HEK293 (cell line): ENCODE results near the gene TECTA.

Experiments used
- CTCF ChIA-PET: fragments of 350-600 bp; formaldehyde crosslinking; extraction: SDS; loops from one replicate; lab custom pipeline; 2021; ENCODE audit warnings: antibody characterized with exemption; lab: Yijun Ruan, JAX
- POLR2A ChIA-PET: fragments of 300-600 bp; formaldehyde crosslinking; extraction: SDS; loops from one replicate; lab custom pipeline; 2020; ENCODE audit warnings: antibody characterized with exemption, inconsistent platforms; lab: Yijun Ruan, JAX
- H3K27ac ChIP-seq: fragments of 200-500 bp; sonication (Bioruptor generic); 2 replicates; pipeline ENCODE4 v1.5.1; 2014; ENCODE audit warnings: low read depth, low read length, control low read depth, inconsistent platforms; ENCODE audit errors: extremely low read depth
- H3K36me3 ChIP-seq, 2 experiments: fragments of 200-500 bp in 1 of 2; sonication (Bioruptor generic) in 1 of 2; 1 replicate in 1 of 2; 2 replicates in 1 of 2; pipeline ENCODE4 v1.5.1; 2014 to 2017; ENCODE audit warnings: inconsistent platforms in 2 of 2, low read length in 2 of 2; ENCODE audit not compliant: control insufficient read depth in 2 of 2, insufficient read depth in 1 of 2
- H3K4me1 ChIP-seq: fragments of 200-500 bp; sonication (Bioruptor generic); 2 replicates; pipeline ENCODE4 v1.5.1; 2014; ENCODE audit warnings: mild to moderate bottlenecking, low read length, inconsistent platforms; ENCODE audit not compliant: control insufficient read depth, insufficient read depth
- H3K4me3 ChIP-seq: 2 replicates; pipeline ENCODE4 v1.5.1; 2011; ENCODE audit warnings: low read depth, mild to moderate bottlenecking, control low read depth, low read length, moderate library complexity
- H3K9me3 ChIP-seq: fragments of 200-500 bp; sonication (Bioruptor generic); 2 replicates; pipeline ENCODE4 v1.5.1; 2014; ENCODE audit warnings: low read depth, low read length, inconsistent platforms; ENCODE audit not compliant: control insufficient read depth, insufficient read depth
- GFI1B ChIP-seq: fragments of 450-650 bp; formaldehyde crosslinking; IDR thresholded peaks from 2 replicates; pipeline ENCODE4 v1.5.1; 2016; ENCODE audit warnings: missing biosample characterization, missing genetic modification characterization
- GLI4 ChIP-seq: fragments of 450-650 bp; formaldehyde crosslinking; IDR thresholded peaks from 2 replicates; pipeline ENCODE4 v1.5.1; 2016; ENCODE audit warnings: missing biosample characterization, missing genetic modification characterization
- GLIS1 ChIP-seq: fragments of 450-650 bp; formaldehyde crosslinking; IDR thresholded peaks from 2 replicates; pipeline ENCODE4 v1.5.1; 2016; ENCODE audit warnings: missing biosample characterization, missing genetic modification characterization
- KLF9 ChIP-seq: fragments of 450-650 bp; formaldehyde crosslinking; IDR thresholded peaks from 2 replicates; pipeline ENCODE4 v1.5.1; 2016; ENCODE audit warnings: missing biosample characterization, missing genetic modification characterization, low read depth
- PRDM1 ChIP-seq: fragments of 450-650 bp; formaldehyde crosslinking; IDR thresholded peaks from 2 replicates; pipeline ENCODE4; 2016; ENCODE audit warnings: missing biosample characterization, missing genetic modification characterization
- SETDB1 ChIP-seq: IDR thresholded peaks from one replicate; pipeline ENCODE4 v1.6.1; 2017; ENCODE audit warnings: mild to moderate bottlenecking, low read length, moderate library complexity, mixed read lengths; ENCODE audit not compliant: insufficient read length
- ZBTB17 ChIP-seq: fragments of 450-650 bp; formaldehyde crosslinking; IDR thresholded peaks from 2 replicates; pipeline ENCODE4 v1.5.1; 2016; ENCODE audit warnings: missing biosample characterization, missing genetic modification characterization
- ZBTB48 ChIP-seq: fragments of 450-650 bp; formaldehyde crosslinking; IDR thresholded peaks from 2 replicates; pipeline ENCODE4 v1.5.1; 2016; ENCODE audit warnings: missing biosample characterization, missing genetic modification characterization
- ZNF132 ChIP-seq: fragments of 450-650 bp; formaldehyde crosslinking; IDR thresholded peaks from 2 replicates; pipeline ENCODE4 v1.5.1; 2017; ENCODE audit warnings: missing biosample characterization, missing genetic modification characterization, borderline replicate concordance
- ZNF169 ChIP-seq: fragments of 450-650 bp; formaldehyde crosslinking; IDR thresholded peaks from 2 replicates; pipeline ENCODE4 v1.5.1; 2016; ENCODE audit warnings: missing biosample characterization, missing genetic modification characterization
- ZNF248 ChIP-seq: fragments of 450-650 bp; formaldehyde crosslinking; IDR thresholded peaks from 2 replicates; pipeline ENCODE4 v1.5.1; 2017; ENCODE audit warnings: missing biosample characterization, missing genetic modification characterization
- ZNF350 ChIP-seq: fragments of 450-650 bp; formaldehyde crosslinking; IDR thresholded peaks from 2 replicates; pipeline ENCODE4 v1.5.0; 2017; ENCODE audit warnings: missing biosample characterization, mild to moderate bottlenecking, missing genetic modification characterization
- ZNF391 ChIP-seq: fragments of 450-650 bp; formaldehyde crosslinking; IDR thresholded peaks from 2 replicates; pipeline ENCODE4 v1.5.1; 2016; ENCODE audit warnings: low read depth, missing biosample characterization, missing genetic modification characterization, borderline replicate concordance
- ZNF433 ChIP-seq: fragments of 450-650 bp; formaldehyde crosslinking; IDR thresholded peaks from 2 replicates; pipeline ENCODE4 v1.5.1; 2016; ENCODE audit warnings: missing biosample characterization, missing genetic modification characterization, low read depth
- ZNF473 ChIP-seq: fragments of 450-650 bp; formaldehyde crosslinking; IDR thresholded peaks from 2 replicates; pipeline ENCODE4 v1.5.1; 2017; ENCODE audit warnings: missing biosample characterization, missing genetic modification characterization
- ZNF549 ChIP-seq: fragments of 450-650 bp; IDR thresholded peaks from 2 replicates; pipeline ENCODE4 v1.5.1; 2018; ENCODE audit warnings: missing biosample characterization, missing genetic modification characterization, mild to moderate bottlenecking, inconsistent platforms, moderate library complexity
- ZNF596 ChIP-seq: fragments of 450-650 bp; IDR thresholded peaks from 2 replicates; pipeline ENCODE4 v1.5.0; 2018; ENCODE audit warnings: missing biosample characterization, mild to moderate bottlenecking, missing genetic modification characterization, moderate library complexity
- ZNF629 ChIP-seq: fragments of 450-650 bp; formaldehyde crosslinking; IDR thresholded peaks from 2 replicates; pipeline ENCODE4 v1.5.1; 2017; ENCODE audit warnings: missing biosample characterization, missing genetic modification characterization
- ZNF658 ChIP-seq: fragments of 450-650 bp; formaldehyde crosslinking; IDR thresholded peaks from 2 replicates; pipeline ENCODE4; 2016; ENCODE audit warnings: missing biosample characterization, missing genetic modification characterization
- ZNF664 ChIP-seq: fragments of 450-650 bp; formaldehyde crosslinking; IDR thresholded peaks from 2 replicates; pipeline ENCODE4 v1.5.1; 2016; ENCODE audit warnings: missing biosample characterization, missing genetic modification characterization
- ZNF785 ChIP-seq: fragments of 450-650 bp; formaldehyde crosslinking; IDR thresholded peaks from 2 replicates; pipeline ENCODE4 v1.5.1; 2016; ENCODE audit warnings: missing biosample characterization, missing genetic modification characterization
- TF ChIP-seq, protein P1 (sequence below): fragments of 450-650 bp; formaldehyde crosslinking; IDR thresholded peaks from 2 replicates; pipeline ENCODE4 v1.5.1; 2016; ENCODE audit warnings: missing biosample characterization, missing genetic modification characterization

Gene TECTA

GRCh38 chr11:121129362-121130340 is 28.6 kb downstream of the TECTA start:
- no peak overlapping the region for H3K27ac ChIP-seq
- no peaks in the 10 kb centered on the region for H3K4me1 ChIP-seq
- H3K36me3 ChIP-seq, result no peaks in the 10 kb centered on the region
- H3K9me3 ChIP-seq, result no peaks in the 10 kb centered on the region
- ChIA-PET POLR2A (no interaction called here), CTCF (interaction anchor here (0.6 to 1.7 kb wide), 5 partner anchors 9 to 1625 kb away, joined by 3 to 5 read pairs (median 3); no protein-coding TSS in a partner anchor)
- H3K4me3 ChIP-seq, result no peak overlapping the region
- TF ChIP-seq ZNF248 (tag by site-specific recombination) (no peak), ZBTB17 (tag by site-specific recombination) (no peak), ZNF350 (tag by site-specific recombination) (no peak), ZNF391 (no peak), SETDB1 (no peak), GLI4 (no peak)
- TF ChIP-seq, protein P1, sequence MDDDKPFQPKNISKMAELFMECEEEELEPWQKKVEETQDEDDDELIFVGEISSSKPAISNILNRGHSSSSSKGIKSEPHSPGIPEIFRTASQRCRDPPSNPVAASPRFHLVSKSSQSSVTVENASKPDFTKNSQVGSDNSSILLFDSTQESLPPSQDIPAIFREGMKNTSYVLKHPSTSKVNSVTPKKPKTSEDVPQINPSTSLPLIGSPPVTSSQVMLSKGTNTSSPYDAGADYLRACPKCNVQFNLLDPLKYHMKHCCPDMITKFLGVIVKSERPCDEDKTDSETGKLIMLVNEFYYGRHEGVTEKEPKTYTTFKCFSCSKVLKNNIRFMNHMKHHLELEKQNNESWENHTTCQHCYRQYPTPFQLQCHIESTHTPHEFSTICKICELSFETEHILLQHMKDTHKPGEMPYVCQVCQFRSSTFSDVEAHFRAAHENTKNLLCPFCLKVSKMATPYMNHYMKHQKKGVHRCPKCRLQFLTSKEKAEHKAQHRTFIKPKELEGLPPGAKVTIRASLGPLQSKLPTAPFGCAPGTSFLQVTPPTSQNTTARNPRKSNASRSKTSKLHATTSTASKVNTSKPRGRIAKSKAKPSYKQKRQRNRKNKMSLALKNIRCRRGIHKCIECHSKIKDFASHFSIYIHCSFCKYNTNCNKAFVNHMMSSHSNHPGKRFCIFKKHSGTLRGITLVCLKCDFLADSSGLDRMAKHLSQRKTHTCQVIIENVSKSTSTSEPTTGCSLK (tag by site-specific recombination), result no peak
- TF ChIP-seq, all 188 proteins: peak for 0

- TF ChIP-seq ZNF549 (tag by site-specific recombination) (no peak), ZNF433 (no peak), GFI1B (tag by site-specific recombination) (no peak), ZBTB48 (tag by site-specific recombination) (no peak), ZNF785 (tag by site-specific recombination) (no peak), ZNF169 (no peak)
- TF ChIP-seq, protein P1 (tag by site-specific recombination), result no peak
- Histone ChIP-seq H3K4me3 (no peak overlapping the region), H3K36me3 (no peaks in the 10 kb centered on the region), H3K27ac (no peak overlapping the region), H3K9me3 (no peaks in the 10 kb centered on the region), H3K4me1 (no peaks in the 10 kb centered on the region)
- ChIA-PET POLR2A (no interaction called here), CTCF (interaction anchor here (1.7 kb wide), 1 partner anchor 13 kb away, joined by 10 read pairs; no protein-coding TSS in a partner anchor)
These were observed 30.6 kb downstream of the TECTA start for GRCh38 chr11:121131656-121132055.

DNA sequence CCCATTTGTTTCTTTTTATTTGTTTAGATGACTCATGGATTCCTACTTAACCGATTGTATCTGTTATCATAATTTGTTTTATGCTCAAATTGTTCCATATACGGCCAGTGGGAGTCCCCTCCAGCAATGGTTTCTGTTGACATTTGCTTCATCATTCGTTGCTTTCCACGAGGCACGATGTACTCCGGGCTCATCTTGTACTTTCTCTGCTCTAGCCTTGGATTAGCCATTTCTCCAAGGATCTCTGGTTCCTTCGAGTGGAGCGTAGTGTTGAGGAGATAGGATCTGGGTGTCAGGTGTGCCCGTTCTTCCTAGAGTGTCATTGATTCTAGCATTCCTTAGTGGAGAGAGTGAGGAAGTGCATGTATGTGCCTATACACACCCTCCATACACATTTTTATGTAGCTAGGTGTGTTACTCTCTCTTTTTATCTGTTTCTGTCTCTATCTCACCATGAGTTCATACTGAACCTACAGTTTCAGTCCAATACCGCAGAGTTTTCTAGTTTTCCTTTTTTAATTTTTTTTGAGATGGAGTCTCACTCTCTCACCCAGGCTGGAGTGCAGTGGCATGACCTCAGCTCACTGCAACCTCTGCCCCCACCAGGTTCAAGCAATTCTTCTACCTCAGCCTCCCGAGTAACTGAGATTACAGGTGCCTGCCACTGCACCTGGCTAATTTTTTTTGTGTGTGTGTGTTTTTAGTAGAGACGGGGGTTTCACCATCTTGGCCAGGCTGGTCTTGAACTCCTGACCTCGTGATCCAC is 31.4 kb downstream of the TECTA start:
- H3K4me1 ChIP-seq, result no peaks in the 10 kb centered on the region
- ChIA-PET CTCF (interaction anchor here (1.0 to 1.7 kb wide), 2 partner anchors 14 to 62 kb away, joined by 3 to 10 read pairs; no protein-coding TSS in a partner anchor), POLR2A (no interaction called here)
- no peaks in the 10 kb centered on the region for H3K36me3 ChIP-seq
- H3K27ac ChIP-seq, result no peak overlapping the region
- no peaks in the 10 kb centered on the region for H3K9me3 ChIP-seq
- H3K4me3 ChIP-seq, result no peak overlapping the region
- TF ChIP-seq ZNF132 (tag by site-specific recombination) (no peak), GFI1B (tag by site-specific recombination) (no peak), GLIS1 (tag by site-specific recombination) (peak; percentile 33; the same call in 1 of the 2 replicates), ZNF596 (tag by site-specific recombination) (no peak), ZNF629 (no peak), PRDM1 (0 out of 2 replicates have a peak, but pooled peaks have one; percentile 42), ZBTB17 (tag by site-specific recombination) (peak; percentile 44), ZNF664 (tag by site-specific recombination) (no peak), ZNF473 (tag by site-specific recombination) (no peak), ZNF658 (tag by site-specific recombination) (no peak), KLF9 (tag by site-specific recombination) (no peak)
